ENCODE measurements around the gene MB21D2. TPM values are rescaled to one million over a fixed set of nuclear protein-coding genes. Genes with fewer than 3 reads are reported as not detected.

The MB21D2 gene
- total RNA-seq, 1 experiment from 2014 or later: 19.7 TPM

DNA sequence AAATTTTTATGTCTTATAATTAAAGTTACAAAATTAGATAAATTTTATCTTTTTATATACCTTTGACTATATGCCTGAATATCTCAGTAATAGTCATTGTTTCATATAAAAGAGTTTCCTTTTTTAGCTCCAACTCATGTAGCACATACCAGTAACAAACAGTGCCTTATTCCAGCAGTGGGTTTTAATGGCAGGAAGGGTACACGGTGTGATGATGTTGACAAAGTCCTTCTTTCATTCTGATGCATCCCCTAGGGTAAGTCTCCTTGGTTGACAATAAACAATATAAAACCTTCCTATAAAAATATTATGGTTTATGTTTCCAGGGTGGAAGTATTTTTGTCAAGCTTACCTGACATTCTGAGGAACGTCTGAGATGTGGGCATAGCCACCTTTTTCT, 113.2 kb downstream of the MB21D2 start:
- Mint-ChIP-seq H3K27ac (no peak overlapping the region), H3K9me3 (no peaks in the 10 kb centered on the region), H3K36me3 (peaks cover 10% of the 10 kb centered on the region; the same call in 1 of the 2 replicates), H3K4me1 (peaks cover 18% of the 10 kb centered on the region), H3K4me3 (no peak overlapping the region), H3K27me3 (ENCODE audit: low read depth) (no peaks in the 10 kb centered on the region)
- no peak for TF ChIP-seq NFATC4 (CRISPR knock-in tag; IDR thresholded peaks at IDR 0.05)
- no peak for TF ChIP-seq RELA (CRISPR knock-in tag; IDR thresholded peaks at IDR 0.05; ENCODE audit: borderline replicate concordance)
- no peak for TF ChIP-seq HMGA2 (CRISPR knock-in tag; IDR thresholded peaks at IDR 0.05)
- TF ChIP-seq IRF2 (CRISPR knock-in tag; IDR thresholded peaks at IDR 0.05; ENCODE audit: borderline replicate concordance, low read depth): no peak
- TF ChIP-seq GRHL2 (CRISPR knock-in tag; IDR thresholded peaks at IDR 0.05; ENCODE audit: insufficient replicate concordance, severe bottlenecking): no peak
- TF ChIP-seq MYBL2 (CRISPR knock-in tag; IDR thresholded peaks at IDR 0.05): no peak
- no peak for TF ChIP-seq HMGXB4 (CRISPR knock-in tag; IDR thresholded peaks at IDR 0.05)
- no peak for TF ChIP-seq CTCF (IDR thresholded peaks at IDR 0.05)
- TF ChIP-seq EMX1 (CRISPR knock-in tag; IDR thresholded peaks at IDR 0.05): no peak
- no peak for TF ChIP-seq TCF7 (CRISPR knock-in tag; IDR thresholded peaks at IDR 0.05; ENCODE audit: low read depth)
- TF ChIP-seq SP1 (CRISPR knock-in tag; conservative IDR thresholded peaks at IDR 0.05): no peak
- no peak for TF ChIP-seq TEAD1 (CRISPR knock-in tag; IDR thresholded peaks at IDR 0.05)
- TF ChIP-seq GABPB1 (CRISPR knock-in tag; IDR thresholded peaks at IDR 0.05): no peak
- TF ChIP-seq FOXP1 (CRISPR knock-in tag; IDR thresholded peaks at IDR 0.05; ENCODE audit: borderline replicate concordance): no peak
- TF ChIP-seq STAT6 (CRISPR knock-in tag; conservative IDR thresholded peaks at IDR 0.05; ENCODE audit: low read depth): no peak
- TF ChIP-seq SOX15 (CRISPR knock-in tag; IDR thresholded peaks at IDR 0.05): no peak
- no peak for TF ChIP-seq ZNF317 (CRISPR knock-in tag; IDR thresholded peaks at IDR 0.05; ENCODE audit: borderline replicate concordance, low read depth)
- TF ChIP-seq, protein P1, sequence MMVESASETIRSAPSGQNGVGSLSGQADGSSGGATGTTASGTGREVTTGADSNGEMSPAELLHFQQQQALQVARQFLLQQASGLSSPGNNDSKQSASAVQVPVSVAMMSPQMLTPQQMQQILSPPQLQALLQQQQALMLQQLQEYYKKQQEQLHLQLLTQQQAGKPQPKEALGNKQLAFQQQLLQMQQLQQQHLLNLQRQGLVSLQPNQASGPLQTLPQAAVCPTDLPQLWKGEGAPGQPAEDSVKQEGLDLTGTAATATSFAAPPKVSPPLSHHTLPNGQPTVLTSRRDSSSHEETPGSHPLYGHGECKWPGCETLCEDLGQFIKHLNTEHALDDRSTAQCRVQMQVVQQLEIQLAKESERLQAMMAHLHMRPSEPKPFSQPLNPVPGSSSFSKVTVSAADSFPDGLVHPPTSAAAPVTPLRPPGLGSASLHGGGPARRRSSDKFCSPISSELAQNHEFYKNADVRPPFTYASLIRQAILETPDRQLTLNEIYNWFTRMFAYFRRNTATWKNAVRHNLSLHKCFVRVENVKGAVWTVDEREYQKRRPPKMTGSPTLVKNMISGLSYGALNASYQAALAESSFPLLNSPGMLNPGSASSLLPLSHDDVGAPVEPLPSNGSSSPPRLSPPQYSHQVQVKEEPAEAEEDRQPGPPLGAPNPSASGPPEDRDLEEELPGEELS (CRISPR knock-in tag; IDR thresholded peaks at IDR 0.05): no peak
- ChIA-PET CTCF (interaction anchor here (0.5 to 2.1 kb wide), 3 partner anchors 15 to 289 kb away, joined by 4 to 12 read pairs (median 7); no protein-coding TSS in a partner anchor), POLR2A (no interaction called here)
- ATAC-seq: no peak
- no peak for DNase-seq (ENCODE audit: low spot score)

All from WTC11 (cell line).